ENCODE results near the gene LYRM4.

LYRM4 gene

GRCh38 chr6:5098501-5099270, 162.1 kb downstream of the LYRM4 start:
- Histone ChIP-seq H3K9me3 (ENCODE audit: insufficient read depth, low read length) (no peaks in the 10 kb centered on the region), H3K4me1 (ENCODE audit: low read length) (no peaks in the 10 kb centered on the region), H3K79me2 (ENCODE audit: low read length) (no peaks in the 10 kb centered on the region), H3K27me3 (ENCODE audit: low read depth, low read length) (no peaks in the 10 kb centered on the region), H3K27ac (ENCODE audit: low read length) (no peak overlapping the region), H4K20me1 (ENCODE audit: insufficient read depth, low read length) (no peaks in the 10 kb centered on the region), H3K36me3 (replicated peaks; ENCODE audit: low read depth, low read length) (no peaks in the 10 kb centered on the region), H2AFZ (ENCODE audit: low read depth, low read length) (no peak overlapping the region), H3K9ac (ENCODE audit: low read length) (no peak overlapping the region), H3K4me3 (ENCODE audit: low read length) (no peak overlapping the region), H3K4me2 (ENCODE audit: low read length) (no peak overlapping the region)
- TF ChIP-seq, protein P1, sequence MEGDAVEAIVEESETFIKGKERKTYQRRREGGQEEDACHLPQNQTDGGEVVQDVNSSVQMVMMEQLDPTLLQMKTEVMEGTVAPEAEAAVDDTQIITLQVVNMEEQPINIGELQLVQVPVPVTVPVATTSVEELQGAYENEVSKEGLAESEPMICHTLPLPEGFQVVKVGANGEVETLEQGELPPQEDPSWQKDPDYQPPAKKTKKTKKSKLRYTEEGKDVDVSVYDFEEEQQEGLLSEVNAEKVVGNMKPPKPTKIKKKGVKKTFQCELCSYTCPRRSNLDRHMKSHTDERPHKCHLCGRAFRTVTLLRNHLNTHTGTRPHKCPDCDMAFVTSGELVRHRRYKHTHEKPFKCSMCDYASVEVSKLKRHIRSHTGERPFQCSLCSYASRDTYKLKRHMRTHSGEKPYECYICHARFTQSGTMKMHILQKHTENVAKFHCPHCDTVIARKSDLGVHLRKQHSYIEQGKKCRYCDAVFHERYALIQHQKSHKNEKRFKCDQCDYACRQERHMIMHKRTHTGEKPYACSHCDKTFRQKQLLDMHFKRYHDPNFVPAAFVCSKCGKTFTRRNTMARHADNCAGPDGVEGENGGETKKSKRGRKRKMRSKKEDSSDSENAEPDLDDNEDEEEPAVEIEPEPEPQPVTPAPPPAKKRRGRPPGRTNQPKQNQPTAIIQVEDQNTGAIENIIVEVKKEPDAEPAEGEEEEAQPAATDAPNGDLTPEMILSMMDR (IDR thresholded peaks at IDR 0.05; ENCODE audit: low read depth, low read length) = no peak

DNA sequence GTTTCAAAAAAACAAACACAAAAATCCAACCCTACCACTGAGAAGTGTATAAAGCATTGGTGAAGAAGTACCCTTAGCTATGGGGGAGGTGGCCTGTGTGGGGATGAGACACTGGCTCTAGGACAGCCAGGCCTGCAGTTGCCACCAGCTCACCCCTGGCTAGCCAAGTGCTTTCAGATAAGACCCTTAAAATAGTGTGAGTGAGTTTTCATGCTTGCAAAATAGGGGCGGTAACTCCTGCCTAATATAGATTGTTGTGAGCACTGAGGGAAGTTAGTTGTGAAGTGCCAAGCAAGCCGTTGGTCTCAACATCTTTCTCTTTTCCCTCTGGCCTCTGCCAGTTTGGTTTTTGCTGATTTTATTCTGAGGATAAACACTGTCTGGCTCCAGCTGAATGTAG, 164.3 kb downstream of the LYRM4 start:
- Histone ChIP-seq H3K27me3 (ENCODE audit: low read depth, low read length) (peaks cover 6% of the 10 kb centered on the region), H3K4me2 (ENCODE audit: low read length) (no peak overlapping the region), H4K20me1 (ENCODE audit: insufficient read depth, low read length) (no peaks in the 10 kb centered on the region), H3K4me3 (ENCODE audit: low read length) (no peak overlapping the region), H3K36me3 (replicated peaks; ENCODE audit: low read depth, low read length) (no peaks in the 10 kb centered on the region), H3K27ac (ENCODE audit: low read length) (no peak overlapping the region), H3K9me3 (ENCODE audit: insufficient read depth, low read length) (no peaks in the 10 kb centered on the region), H3K79me2 (ENCODE audit: low read length) (no peaks in the 10 kb centered on the region), H3K9ac (ENCODE audit: low read length) (no peak overlapping the region), H2AFZ (ENCODE audit: low read depth, low read length) (no peak overlapping the region), H3K4me1 (ENCODE audit: low read length) (peaks cover 6% of the 10 kb centered on the region)
- TF ChIP-seq, protein P1 (IDR thresholded peaks at IDR 0.05; ENCODE audit: low read depth, low read length) = no peak
- TF ChIP-seq EZH2phosphoT487 (IDR thresholded peaks at IDR 0.05; ENCODE audit: low read depth) = no peak

DNA sequence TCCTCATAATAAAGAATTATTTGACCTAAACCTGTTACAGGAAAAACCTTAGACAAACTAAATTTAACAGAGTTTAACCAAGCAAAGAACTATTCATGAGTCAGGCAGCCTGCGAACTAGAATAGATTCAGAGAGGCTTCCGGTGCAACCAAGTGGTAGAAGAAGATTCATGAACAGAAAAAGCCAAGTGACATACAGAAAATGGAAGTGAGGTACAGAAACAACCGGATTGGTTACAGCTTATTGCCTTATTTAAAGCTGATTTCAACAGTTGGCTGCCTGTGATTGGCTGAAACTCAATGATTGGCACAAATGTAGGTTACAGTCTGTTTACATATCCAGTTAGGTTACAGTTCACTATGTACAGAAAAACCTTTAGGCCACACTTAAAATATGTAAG, 165.5 kb downstream of the LYRM4 start:
- Histone ChIP-seq H4K20me1 (ENCODE audit: insufficient read depth, low read length) (no peaks in the 10 kb centered on the region), H3K9ac (ENCODE audit: low read length) (no peak overlapping the region), H3K4me2 (ENCODE audit: low read length) (no peak overlapping the region), H3K9me3 (ENCODE audit: insufficient read depth, low read length) (no peaks in the 10 kb centered on the region), H2AFZ (ENCODE audit: low read depth, low read length) (no peak overlapping the region), H3K4me1 (ENCODE audit: low read length) (peaks cover 18% of the 10 kb centered on the region), H3K4me3 (ENCODE audit: low read length) (no peak overlapping the region), H3K36me3 (replicated peaks; ENCODE audit: low read depth, low read length) (no peaks in the 10 kb centered on the region), H3K27ac (ENCODE audit: low read length) (no peak overlapping the region), H3K79me2 (ENCODE audit: low read length) (no peaks in the 10 kb centered on the region), H3K27me3 (ENCODE audit: low read depth, low read length) (peaks cover 12% of the 10 kb centered on the region)
- TF ChIP-seq, protein P1 (IDR thresholded peaks at IDR 0.05; ENCODE audit: low read depth, low read length) = no peak
- TF ChIP-seq EZH2phosphoT487 (IDR thresholded peaks at IDR 0.05; ENCODE audit: low read depth) = no peak

GRCh38 chr6:5094327-5094726, 166.4 kb downstream of the LYRM4 start:
- H3K4me2 ChIP-seq (ENCODE audit: low read length) = no peak overlapping the region
- peaks cover 17% of the 10 kb centered on the region for H3K27me3 ChIP-seq (ENCODE audit: low read depth, low read length)
- peaks cover 21% of the 10 kb centered on the region for H3K4me1 ChIP-seq (ENCODE audit: low read length)
- H3K79me2 ChIP-seq (ENCODE audit: low read length) = no peaks in the 10 kb centered on the region
- no peaks in the 10 kb centered on the region for H4K20me1 ChIP-seq (ENCODE audit: insufficient read depth, low read length)
- H3K9me3 ChIP-seq (ENCODE audit: insufficient read depth, low read length) = no peaks in the 10 kb centered on the region
- no peaks in the 10 kb centered on the region for H3K36me3 ChIP-seq (replicated peaks; ENCODE audit: low read depth, low read length)
- no peak overlapping the region for H3K4me3 ChIP-seq (ENCODE audit: low read length)
- H2AFZ ChIP-seq (ENCODE audit: low read depth, low read length) = no peak overlapping the region
- TF ChIP-seq EZH2phosphoT487 (IDR thresholded peaks at IDR 0.05; ENCODE audit: low read depth) = no peak
- TF ChIP-seq, protein P1 (IDR thresholded peaks at IDR 0.05; ENCODE audit: low read depth, low read length) = no peak
- no peak overlapping the region for H3K27ac ChIP-seq (ENCODE audit: low read length)
- no peak overlapping the region for H3K9ac ChIP-seq (ENCODE audit: low read length)
